Measurements from ENCODE around the gene CD2AP.

The CD2AP gene

DNA sequence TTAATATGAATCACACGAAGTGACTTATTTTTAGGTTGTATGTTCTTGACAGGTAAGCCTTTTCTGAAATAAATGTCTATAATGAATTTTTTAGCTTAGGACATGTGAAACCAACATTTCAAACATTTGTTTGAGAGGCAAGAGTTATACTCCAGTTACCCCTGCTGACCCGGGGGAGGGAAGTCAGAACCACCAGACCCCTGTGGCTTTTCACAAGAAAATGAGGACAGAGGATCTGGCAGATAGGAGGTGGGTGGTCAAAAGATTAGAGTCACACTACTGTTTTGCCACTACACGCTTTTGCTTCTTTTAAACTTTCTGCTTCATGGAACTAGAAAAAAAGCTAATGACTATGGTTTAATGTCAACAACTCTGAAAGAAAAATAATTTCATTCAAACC, 193.3 kb downstream of the CD2AP start:
- TF ChIP-seq TAF1 (IDR thresholded peaks at IDR 0.05; ENCODE audit: borderline replicate concordance, insufficient read depth, low read length): no peak
- no peak for TF ChIP-seq FOXP2 (optimal IDR thresholded peaks at IDR 0.05; ENCODE audit: borderline replicate concordance, extremely low read depth, extremely low read length, insufficient read depth)
- no peak for TF ChIP-seq SIN3A (IDR thresholded peaks at IDR 0.05; ENCODE audit: borderline replicate concordance, insufficient read depth, low read length)
- no peak for TF ChIP-seq POLR2AphosphoS5 (IDR thresholded peaks at IDR 0.05; ENCODE audit: low read depth, low read length)
- TF ChIP-seq, protein P1, sequence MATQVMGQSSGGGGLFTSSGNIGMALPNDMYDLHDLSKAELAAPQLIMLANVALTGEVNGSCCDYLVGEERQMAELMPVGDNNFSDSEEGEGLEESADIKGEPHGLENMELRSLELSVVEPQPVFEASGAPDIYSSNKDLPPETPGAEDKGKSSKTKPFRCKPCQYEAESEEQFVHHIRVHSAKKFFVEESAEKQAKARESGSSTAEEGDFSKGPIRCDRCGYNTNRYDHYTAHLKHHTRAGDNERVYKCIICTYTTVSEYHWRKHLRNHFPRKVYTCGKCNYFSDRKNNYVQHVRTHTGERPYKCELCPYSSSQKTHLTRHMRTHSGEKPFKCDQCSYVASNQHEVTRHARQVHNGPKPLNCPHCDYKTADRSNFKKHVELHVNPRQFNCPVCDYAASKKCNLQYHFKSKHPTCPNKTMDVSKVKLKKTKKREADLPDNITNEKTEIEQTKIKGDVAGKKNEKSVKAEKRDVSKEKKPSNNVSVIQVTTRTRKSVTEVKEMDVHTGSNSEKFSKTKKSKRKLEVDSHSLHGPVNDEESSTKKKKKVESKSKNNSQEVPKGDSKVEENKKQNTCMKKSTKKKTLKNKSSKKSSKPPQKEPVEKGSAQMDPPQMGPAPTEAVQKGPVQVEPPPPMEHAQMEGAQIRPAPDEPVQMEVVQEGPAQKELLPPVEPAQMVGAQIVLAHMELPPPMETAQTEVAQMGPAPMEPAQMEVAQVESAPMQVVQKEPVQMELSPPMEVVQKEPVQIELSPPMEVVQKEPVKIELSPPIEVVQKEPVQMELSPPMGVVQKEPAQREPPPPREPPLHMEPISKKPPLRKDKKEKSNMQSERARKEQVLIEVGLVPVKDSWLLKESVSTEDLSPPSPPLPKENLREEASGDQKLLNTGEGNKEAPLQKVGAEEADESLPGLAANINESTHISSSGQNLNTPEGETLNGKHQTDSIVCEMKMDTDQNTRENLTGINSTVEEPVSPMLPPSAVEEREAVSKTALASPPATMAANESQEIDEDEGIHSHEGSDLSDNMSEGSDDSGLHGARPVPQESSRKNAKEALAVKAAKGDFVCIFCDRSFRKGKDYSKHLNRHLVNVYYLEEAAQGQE (IDR thresholded peaks at IDR 0.05; ENCODE audit: insufficient read depth in 1 of 2, low read depth in 2 of 2, low read length in 2 of 2): no peak

DNA sequence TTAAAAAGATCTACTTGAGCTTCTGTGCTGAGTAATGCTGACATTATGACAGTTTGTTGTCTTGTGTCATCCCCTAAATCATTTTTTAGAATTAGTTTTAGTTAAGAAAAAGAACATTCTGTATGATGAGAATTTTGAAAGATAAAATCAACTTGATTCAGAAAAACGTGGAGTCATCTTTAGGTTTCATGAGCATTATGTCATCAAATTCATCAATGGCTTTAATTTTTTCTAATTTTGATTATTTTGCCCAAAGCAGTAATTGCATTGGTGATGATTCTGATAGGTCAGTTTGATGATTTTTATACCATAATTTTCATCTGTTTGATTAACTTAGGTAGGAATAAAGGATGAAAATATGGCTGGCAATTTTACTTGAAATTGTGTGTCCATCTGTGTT, 194.2 kb downstream of the CD2AP start:
- TF ChIP-seq TAF1 (IDR thresholded peaks at IDR 0.05; ENCODE audit: borderline replicate concordance, insufficient read depth, low read length) (no peak), FOXP2 (optimal IDR thresholded peaks at IDR 0.05; ENCODE audit: borderline replicate concordance, extremely low read depth, extremely low read length, insufficient read depth) (no peak), SIN3A (IDR thresholded peaks at IDR 0.05; ENCODE audit: borderline replicate concordance, insufficient read depth, low read length) (no peak)

DNA sequence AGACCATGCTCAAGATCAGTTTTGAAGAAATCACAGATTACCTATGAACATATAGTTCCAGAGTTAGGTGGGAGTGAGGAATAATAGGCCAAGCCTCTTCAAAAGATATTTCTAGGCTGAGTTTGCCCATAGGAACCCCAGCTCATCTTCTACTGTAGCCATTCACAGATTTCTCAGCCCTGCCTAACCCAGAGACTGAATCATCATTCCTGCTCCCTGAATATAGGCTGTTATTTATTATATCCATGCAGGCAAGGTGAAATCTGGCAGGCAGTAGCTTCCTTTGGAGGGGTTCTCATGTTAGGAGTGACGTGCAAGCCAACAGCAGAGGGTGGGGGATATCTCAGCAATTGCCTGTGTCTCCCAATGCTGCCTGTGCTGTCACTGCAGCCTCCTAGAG, 195.2 kb downstream of the CD2AP start:
- no peak for TF ChIP-seq TAF1 (IDR thresholded peaks at IDR 0.05; ENCODE audit: borderline replicate concordance, insufficient read depth, low read length)
- no peak for TF ChIP-seq POLR2AphosphoS5 (IDR thresholded peaks at IDR 0.05; ENCODE audit: low read depth, low read length)
- no peak for TF ChIP-seq SIN3A (IDR thresholded peaks at IDR 0.05; ENCODE audit: borderline replicate concordance, insufficient read depth, low read length)
- TF ChIP-seq FOXP2 (optimal IDR thresholded peaks at IDR 0.05; ENCODE audit: borderline replicate concordance, extremely low read depth, extremely low read length, insufficient read depth): no peak
- TF ChIP-seq, protein P1 (IDR thresholded peaks at IDR 0.05; ENCODE audit: insufficient read depth in 1 of 2, low read depth in 2 of 2, low read length in 2 of 2): no peak

GRCh38 chr6:47674673-47675072, 197.1 kb downstream of the CD2AP start:
- TF ChIP-seq, protein P1 (IDR thresholded peaks at IDR 0.05; ENCODE audit: insufficient read depth in 1 of 2, low read depth in 2 of 2, low read length in 2 of 2): no peak
- TF ChIP-seq SIN3A (IDR thresholded peaks at IDR 0.05; ENCODE audit: borderline replicate concordance, insufficient read depth, low read length) (no peak), TAF1 (IDR thresholded peaks at IDR 0.05; ENCODE audit: borderline replicate concordance, insufficient read depth, low read length) (no peak), FOXP2 (optimal IDR thresholded peaks at IDR 0.05; ENCODE audit: borderline replicate concordance, extremely low read depth, extremely low read length, insufficient read depth) (no peak), POLR2AphosphoS5 (IDR thresholded peaks at IDR 0.05; ENCODE audit: low read depth, low read length) (no peak)

Measured in PFSK-1 (cell line).